Raji (cell line): ENCODE data around the gene CAMK2G.

Experiments used
- POLR2A ChIP-seq: IDR thresholded peaks from 2 replicates; pipeline ENCODE4 v1.6.1; 2011; ENCODE audit warnings: low read depth, low read length, control low read depth; ENCODE audit not compliant: insufficient read depth

CAMK2G gene

DNA sequence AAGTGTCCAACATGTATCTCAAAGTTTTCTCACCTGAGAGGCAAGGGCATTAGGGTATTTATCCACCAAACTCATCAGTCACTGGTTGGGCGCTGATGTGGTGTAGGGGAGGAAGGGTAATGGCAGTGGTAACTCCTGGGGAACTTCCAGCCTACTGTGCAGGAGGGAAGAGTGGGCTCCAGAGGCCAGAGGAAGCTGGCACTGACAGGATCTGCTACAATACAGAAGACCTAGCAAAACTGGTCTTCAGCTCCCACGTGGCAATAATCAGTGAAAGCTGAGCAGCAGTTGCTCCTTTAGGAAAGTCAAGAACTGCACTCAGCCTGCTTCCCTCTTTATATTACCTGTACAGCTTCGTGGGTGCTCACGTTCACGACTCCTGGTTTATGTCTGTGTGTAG lies 17.2 kb upstream of the CAMK2G start:
- TF ChIP-seq POLR2A = no peak

DNA sequence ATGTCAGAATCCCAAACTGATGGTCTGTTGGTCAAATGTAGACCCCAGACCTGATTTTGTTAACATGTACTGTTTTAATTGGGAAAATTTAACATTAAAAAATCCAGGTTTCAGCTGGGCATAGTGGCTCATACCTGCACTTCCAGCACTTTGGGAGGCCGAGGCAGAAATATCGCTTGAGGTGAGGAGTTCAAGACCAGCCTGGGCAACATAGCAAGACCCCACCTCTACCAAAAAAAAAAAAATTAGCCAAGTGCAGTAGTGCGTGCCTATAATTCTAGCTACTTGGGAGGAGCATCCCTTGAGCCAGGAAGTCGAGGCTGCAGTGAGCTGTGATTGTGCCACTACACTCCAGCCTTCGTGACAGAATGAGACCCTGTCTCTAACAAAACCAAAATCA lies 15.9 kb upstream of the CAMK2G start:
- no peak for TF ChIP-seq POLR2A

DNA sequence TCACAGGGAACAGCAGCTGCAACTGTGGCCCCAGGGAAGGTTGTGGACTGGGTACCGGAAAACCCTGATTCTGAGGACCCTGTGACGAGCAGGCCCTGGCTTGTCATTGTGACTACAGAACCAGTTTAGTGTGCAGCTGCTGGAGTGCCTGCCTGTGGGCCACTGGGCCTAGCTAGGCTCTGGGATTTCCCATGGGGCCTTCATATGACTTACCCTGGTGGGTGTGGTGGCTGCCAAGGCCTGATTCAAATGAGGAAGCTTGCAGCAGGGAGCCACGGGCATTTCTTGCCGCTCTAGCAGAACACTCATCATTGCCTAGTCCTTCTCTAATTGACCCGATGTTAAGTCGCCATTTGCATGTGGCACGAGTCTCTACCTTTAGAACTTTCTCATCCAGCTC lies 14.7 kb upstream of the CAMK2G start:
- TF ChIP-seq POLR2A = no peak

DNA sequence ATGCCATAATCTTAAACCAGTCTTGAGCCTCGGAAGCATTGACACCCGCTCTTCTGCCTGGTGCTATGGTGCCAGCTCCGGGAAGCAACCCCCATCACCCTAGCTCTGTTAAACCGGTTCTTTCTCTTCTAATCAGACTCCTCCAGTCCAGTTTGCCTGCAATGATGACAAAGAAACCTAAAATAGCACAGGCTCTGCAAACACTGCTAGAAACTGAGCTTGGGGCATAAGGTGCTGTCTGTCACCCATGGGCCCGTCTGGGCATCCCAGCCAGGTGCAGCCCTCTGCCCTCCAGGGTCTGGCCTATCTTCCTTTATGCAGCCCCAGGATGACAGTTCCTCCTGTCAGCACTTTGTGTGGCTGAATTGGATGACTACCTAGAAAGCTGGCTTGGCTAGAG lies 14.2 kb upstream of the CAMK2G start:
- TF ChIP-seq POLR2A = no peak

DNA sequence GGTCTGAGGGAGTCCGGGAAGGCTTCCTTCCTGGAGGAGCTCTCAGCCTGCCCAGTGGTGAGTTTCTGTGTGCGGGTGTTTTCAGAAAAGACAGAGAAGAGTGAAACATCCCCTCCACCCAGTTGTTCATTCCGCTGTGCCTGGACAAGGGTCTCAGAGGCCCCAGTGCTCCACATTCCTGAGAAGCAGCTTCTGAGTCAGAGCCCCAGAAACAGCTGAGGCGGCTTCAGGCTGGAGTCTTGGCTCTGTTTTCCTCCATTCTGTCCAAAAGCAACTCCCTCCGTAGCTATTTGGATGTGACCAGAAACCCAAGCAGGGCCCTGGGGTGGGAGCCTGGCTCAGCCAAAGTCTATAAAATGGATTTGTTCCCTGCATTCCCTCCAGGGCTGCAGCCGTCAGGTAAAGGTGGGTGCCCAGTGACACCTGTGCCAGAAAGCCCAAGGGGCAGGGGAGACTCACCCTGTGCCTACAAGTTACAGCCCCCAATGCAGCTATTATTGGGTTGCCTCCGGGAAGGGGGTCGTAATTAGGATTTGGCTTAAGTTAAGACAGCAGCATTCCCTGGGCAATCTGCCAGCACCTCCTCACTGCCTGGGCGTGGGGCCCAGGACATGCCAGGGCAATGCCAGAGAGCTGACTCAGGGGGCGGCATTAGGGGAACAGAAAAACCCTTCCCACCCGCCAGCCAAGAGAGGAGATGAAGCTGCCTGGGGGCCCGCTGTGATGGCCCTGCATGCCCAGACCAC lies 13.1 kb upstream of the CAMK2G start:
- TF ChIP-seq POLR2A = no peak

DNA sequence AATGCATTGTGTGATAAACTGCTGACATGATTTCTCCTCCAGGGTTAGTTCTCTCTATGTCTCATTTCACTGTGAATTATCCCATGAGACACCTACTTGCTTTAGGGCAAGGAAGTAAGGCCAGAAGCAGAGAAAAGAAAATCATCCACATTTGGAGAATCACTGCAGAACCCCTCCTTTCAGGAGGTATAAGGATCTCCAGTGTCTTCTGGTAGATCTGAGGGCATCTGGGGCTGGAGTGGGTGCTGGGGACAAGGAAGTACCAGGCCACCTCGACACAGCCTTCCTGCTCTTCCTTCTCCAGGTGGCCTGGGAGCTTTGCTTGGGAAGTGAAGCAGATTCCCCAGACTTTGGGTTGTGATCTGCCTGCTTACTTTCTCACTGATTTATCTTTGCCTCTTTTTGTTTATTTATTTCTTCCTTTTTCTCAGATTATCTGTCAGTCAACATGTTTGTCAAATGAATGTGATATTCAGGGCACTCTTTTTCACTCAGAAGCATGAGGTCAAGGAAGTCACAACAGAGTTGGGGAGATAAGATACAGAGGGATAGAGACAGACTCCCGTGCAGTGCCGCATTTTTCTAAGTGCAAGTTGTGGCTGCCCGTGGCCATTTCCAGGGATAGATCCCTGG lies 12.4 kb upstream of the CAMK2G start:
- no peak for TF ChIP-seq POLR2A

DNA sequence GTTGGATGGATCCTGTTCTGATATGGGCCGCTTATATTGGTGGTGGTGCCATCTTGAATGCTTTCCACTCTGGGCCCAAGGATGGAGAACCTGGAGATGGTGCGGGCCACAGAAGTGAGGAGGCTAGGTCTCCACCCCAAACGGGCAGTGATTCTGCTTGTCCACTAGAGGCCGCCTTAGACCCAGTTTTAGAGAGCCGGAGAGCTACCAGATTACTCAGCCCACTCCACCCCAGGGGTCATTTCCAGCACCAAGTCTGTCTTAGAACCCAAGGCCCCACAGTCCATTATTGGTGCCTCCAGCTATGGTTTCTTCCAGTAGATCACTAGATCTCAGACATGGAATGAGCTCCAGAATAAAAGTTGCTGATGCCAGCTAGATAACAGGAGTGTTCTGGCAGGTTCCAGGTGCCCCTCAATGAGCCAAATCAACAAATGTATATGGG lies 11.8 kb upstream of the CAMK2G start:
- no peak for TF ChIP-seq POLR2A

DNA sequence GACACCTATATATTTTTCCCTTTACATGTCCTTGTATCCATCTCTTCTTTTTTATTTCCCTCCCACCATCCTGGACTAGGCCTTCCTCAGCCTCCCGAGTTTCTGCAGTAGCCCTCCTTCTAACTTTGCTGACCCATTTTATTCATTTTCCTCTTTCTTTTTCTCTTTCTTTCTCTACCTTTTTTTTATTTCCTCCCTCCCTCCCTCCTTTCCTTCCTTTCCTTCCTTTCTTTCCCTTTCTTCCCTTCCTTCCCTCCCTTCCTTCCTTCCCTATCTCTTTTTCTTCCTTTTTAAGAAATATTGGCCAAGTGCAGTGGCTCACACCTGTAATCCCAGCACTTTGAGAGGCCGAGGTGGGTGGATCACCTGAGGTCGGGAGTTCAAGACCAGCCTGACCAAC lies 9.7 kb upstream of the CAMK2G start:
- no peak for TF ChIP-seq POLR2A

DNA sequence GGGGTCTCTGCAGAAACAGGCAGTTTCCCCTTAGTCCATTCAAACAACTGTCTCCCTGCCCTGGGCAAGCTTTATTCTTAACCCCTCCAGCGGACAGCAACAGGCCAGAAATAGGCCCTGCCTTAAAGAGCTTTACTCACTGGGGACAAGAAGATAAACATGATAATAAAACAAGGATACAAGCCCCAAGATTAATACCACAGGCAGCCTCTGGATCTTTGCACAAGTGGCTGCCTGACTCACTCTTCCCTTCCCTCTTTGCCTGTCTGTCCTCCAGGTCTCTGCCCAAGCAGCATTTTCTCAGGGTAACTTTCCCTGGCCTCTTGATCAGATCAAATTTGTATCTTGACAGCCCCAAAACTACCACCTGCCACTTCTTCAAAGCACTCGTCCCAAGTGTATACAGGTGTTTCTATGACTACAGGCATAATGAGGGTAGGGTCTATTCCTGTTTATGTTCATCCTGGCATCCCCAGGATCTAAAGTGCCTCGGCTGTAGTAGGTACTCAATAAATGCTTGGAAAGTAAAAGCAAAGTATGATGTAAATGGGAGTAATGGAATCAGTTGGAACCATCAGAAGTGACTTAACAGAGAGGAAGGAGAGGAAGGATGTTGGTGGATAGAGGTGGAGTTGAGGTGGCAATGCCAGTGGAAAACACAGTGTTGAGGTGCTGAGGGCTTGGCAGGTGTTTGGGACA lies 7.0 kb upstream of the CAMK2G start:
- TF ChIP-seq POLR2A = no peak

DNA sequence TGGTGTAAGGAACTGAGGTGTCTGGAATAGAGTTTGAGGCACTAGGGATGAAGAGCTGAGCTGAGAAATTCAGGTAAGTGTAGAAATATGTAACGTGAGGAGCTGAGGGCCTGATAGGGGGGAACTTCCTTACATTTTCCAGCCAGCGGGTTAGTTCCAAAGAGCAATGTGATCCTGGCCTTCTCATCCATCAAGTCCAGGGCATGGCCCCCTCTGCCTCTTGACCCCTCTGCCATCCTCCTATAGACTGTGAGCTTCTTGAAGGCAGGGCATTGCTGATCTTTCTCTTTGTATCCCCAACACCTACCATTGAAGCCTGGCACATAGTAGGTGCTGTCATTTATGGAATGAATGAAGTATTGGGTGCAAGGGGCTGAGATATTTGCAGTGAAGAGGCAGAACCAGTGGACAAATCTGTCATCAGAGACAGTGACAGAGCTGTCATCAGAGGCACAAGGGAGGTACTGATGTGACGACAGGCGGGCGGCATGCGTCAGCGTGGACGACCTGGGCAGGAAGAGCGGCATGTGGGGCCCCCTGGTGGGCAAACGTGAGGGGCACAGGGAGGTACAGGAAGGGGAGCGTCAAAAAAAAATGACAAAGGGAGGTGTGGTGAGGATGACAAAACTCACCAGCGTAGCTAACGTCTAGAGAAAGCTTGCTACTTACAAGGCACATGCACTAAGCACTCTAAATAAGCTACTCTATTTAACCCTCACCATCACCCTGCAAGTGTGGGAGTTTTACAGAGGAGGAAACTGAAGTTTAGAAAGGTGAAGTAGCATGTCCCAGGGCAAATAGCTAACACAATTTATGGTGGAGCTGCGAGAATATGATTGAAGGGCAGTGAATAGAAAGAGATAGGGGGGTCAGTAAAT lies 5.2 kb upstream of the CAMK2G start:
- no peak for TF ChIP-seq POLR2A

DNA sequence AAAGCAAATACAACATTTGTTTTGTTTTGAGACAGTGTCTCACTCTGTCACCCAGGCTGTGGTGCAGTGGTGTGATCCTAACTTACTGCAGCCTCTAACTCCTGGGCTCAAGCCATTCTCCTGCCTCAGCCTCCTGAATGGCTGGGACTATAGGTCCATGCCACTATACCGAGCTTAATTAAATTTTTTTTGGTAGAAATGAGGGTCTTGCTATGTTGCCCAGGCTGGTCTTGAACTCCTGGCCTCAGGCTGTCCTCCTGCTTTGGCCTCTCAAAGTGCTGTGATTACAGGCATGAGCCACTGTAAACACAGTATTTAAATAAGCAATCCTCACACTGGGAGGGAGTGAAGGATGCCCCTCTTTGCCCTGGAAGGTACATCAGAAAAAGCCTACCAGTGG lies 4.0 kb upstream of the CAMK2G start:
- TF ChIP-seq POLR2A = no peak

DNA sequence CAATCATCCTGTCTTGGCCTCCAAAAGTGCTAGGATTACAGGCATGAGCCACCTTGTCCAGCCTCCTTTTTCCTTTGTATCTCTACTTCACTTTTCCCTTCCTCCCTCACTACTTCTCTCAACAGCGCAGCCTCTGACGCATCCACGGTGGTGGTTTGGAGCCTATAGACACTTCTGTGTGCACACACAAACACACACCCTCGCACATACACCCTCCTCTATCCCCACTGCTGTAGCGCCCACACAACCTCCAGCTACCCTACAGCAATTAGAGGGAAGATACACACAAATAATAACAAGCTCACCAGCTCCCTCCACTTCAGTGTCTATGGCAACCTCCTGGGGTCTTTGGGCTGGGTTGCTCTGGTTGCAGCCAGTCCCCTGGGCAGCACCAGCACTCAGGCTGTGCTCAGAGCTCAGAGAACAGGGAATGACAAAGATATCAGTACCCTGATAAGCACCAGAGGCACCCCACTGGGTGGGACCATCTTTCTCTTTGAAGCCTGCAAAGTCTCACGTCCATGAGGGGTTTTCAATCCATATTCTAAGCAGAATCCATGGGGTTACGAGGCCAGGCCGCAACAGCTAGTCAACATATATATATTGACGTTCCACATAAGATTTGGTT lies 3.3 kb upstream of the CAMK2G start:
- TF ChIP-seq POLR2A = no peak

DNA sequence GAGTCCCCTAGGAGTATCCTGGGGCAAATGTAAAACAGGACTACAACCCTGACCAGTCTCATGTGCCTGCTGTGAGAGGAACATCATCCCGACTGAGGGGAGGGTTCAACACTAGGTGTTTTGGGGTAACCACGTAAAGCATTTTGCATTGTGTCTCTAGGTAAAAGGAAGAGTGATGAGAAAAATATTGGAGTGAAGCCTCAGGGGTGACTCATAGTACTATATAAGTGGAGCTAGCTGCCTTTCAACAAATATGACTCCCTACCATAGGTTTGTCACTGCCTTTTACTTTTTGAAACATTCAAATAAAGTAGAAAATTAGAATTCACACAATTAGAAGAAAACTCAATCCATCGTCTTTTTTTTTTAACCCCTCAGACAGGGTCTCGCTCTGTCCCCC lies 2.6 kb upstream of the CAMK2G start:
- no peak for TF ChIP-seq POLR2A

DNA sequence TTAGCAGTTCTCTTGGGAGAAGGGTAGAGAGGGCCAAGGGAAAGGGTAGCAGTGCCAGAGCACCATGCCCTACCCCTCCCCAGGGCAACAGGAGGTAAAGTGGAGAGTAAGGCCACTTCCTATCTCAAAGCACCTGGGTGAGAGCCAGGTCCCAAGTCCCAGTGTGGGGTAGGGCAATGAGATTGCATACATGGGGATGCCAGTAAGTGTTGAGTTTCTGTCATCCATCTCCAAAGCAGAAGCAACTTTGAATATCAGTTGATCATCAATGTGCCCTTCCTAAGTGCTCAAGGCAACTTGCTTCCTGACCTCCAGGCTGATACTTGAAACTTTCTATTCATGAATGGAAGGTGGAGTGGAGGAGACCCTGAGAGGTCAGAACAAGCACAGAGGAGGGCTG lies 2.2 kb upstream of the CAMK2G start:
- TF ChIP-seq POLR2A = no peak

DNA sequence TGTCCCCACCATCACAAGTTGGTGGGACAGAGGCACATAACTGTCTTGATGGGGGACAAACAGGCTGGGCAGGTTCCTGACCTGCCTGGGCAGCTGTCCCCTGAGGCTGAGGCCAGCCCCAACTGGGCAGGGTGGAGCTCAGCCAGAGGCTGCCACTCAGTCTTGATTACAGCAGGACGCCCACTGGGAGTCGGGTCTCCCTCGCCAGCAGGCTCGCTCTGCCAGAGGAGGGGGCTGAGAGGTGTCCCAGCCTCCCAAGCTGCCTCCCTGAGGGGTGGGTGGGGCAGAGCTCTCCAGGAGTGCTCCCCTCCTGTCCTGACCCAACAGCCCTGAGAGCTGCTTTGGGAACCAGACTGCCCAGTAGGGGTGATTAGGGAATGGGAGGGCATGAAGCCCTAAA lies 1.8 kb upstream of the CAMK2G start:
- TF ChIP-seq POLR2A = no peak

DNA sequence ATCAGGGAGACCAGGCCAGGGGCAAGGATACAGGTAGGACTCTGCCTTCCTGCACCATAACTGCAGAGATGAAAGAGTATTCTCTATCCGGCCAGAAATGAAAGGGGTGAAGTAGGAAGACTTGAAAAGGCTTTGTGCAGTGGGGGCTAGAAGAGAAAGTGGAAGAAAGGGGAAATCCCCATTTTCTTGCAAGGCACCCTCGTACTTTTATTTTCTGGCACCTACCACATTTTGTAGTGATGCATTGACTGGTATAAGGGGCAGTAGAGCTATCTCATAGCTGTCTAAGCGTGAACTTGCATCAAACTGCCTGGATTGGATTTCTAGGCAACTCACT lies 752 bp upstream of the CAMK2G start:
- TF ChIP-seq POLR2A = no peak

DNA sequence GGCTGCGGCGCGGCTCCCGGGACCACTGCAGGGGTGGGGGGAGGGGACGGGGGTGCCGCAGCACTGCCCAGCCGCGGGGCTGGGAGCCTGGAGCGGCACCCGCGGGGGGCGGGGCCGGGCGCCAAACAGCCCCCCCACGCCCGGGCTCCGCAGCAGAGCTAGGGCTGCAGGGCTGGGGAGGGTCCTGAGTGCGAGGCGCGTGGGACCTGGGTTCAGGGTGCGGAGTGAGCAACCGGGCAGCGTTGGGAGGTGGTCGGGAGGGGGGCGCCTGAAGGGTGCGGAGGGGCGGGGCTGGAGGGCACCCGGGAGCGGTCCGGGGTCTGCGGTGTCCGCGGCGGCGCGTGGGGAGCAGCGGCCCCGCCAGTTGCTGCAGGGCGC lies 528 bp downstream of the CAMK2G start:
- TF ChIP-seq POLR2A = no peak
